GM12878 (cell line): ENCODE measurements around the gene SMARCAD1. TPM values are rescaled to one million over a fixed set of nuclear protein-coding genes. Genes with fewer than 3 reads are reported as not detected.

Experiments used
- ATAC-seq: fragments of 200-7000 bp; cut with Tn5 transposase; 3 replicates; pipeline ENCODE4 v1.9.1; 2020; ENCODE audit warnings: mild to moderate bottlenecking, moderate library complexity
- BruUV-seq: library from RNA; stranded (reverse); fragments of 400-500 nt; replicated peaks from 2 replicates; lab custom pipeline; 2021; lab: Mats Ljungman, UMichigan
- CTCF ChIA-PET: fragments of 300-600 bp; sonication (Branson Sonifier 250); formaldehyde crosslinking; extraction: SDS; loops from one replicate; lab custom pipeline; 2021; ENCODE audit warnings: inconsistent platforms; lab: Yijun Ruan, JAX
- POLR2A ChIA-PET: fragments of 350-600 bp; formaldehyde crosslinking; extraction: SDS; loops from one replicate; lab custom pipeline; 2021; ENCODE audit warnings: inconsistent platforms; lab: Charles Lee
- RAD21 ChIA-PET: fragments of 300-600 bp; sonication (Branson Sonifier 250); formaldehyde crosslinking; loops from one replicate; lab custom pipeline; 2023; ENCODE audit warnings: antibody characterized with exemption; ENCODE audit not compliant: unreplicated experiment; lab: Charles Lee
- SMC1A ChIA-PET: fragments of 300-600 bp; sonication (Branson Sonifier 250); formaldehyde crosslinking; loops from one replicate; lab custom pipeline; 2023; ENCODE audit not compliant: unreplicated experiment, uncharacterized antibody; lab: Charles Lee
- DNase-seq: peaks from one replicate; pipeline ENCODE4 v3.0.0-alpha.2; 2011; ENCODE audit warnings: low read depth, low spot score
- FAIRE-seq: peaks from 3 replicates; lab custom pipeline; 2011; peaks lifted over from hg19 to GRCh38; lab: Jason Lieb, UNC
- H2AFZ ChIP-seq: 2 replicates; pipeline ENCODE4 v1.6.0; 2011; ENCODE audit warnings: low read depth, low read length, control low read depth; ENCODE audit not compliant: control insufficient read depth
- H3K27ac ChIP-seq: 2 replicates; pipeline ENCODE4 v1.5.1; 2011; ENCODE audit warnings: control low read depth; ENCODE audit not compliant: control insufficient read depth, insufficient read depth
- H3K27me3 ChIP-seq, 2 experiments: replicated peaks in 1 of 2; 2 replicates each; pipeline versions ENCODE4 v1.6.0 to v1.6.1; 2011; ENCODE audit warnings: low read length in 1 of 2; ENCODE audit not compliant: control insufficient read depth in 2 of 2, insufficient read depth in 2 of 2
- H3K36me3 ChIP-seq, 2 experiments: 2 replicates each; pipeline ENCODE4 v1.5.1; 2011; ENCODE audit warnings: low read length in 1 of 2; ENCODE audit not compliant: control insufficient read depth in 2 of 2, insufficient read depth in 2 of 2
- H3K4me1 ChIP-seq: 2 replicates; pipeline ENCODE4 v1.6.1; 2011; ENCODE audit warnings: mild to moderate bottlenecking, low read length, moderate library complexity, mixed read lengths; ENCODE audit not compliant: control insufficient read depth, insufficient read depth
- H3K4me2 ChIP-seq: 2 replicates; pipeline ENCODE4 v1.6.0; 2011; ENCODE audit warnings: control low read depth; ENCODE audit not compliant: control insufficient read depth, insufficient read depth
- H3K4me3 ChIP-seq: fragments of 200-600 bp; sonication (generic); 2 replicates; pipeline ENCODE4 v1.5.1; 2016
- H3K79me2 ChIP-seq: 2 replicates; pipeline ENCODE4 v1.6.0; 2011; ENCODE audit warnings: low read length; ENCODE audit not compliant: control insufficient read depth, insufficient read depth
- H3K9ac ChIP-seq: 2 replicates; pipeline ENCODE4 v1.8.0; 2011; ENCODE audit warnings: low read length, control low read depth, mixed read lengths; ENCODE audit not compliant: control insufficient read depth, insufficient read depth
- H3K9me3 ChIP-seq: replicated peaks from 3 replicates; pipeline ENCODE4 v1.5.1; 2011; ENCODE audit warnings: mild to moderate bottlenecking, low read length; ENCODE audit not compliant: control insufficient read depth, insufficient read depth
- H4K20me1 ChIP-seq: 2 replicates; pipeline ENCODE4 v1.6.0; 2011; ENCODE audit not compliant: control insufficient read depth, insufficient read depth
- CHD4 ChIP-seq: fragments of 200-600 bp; sonication (generic); IDR thresholded peaks from 2 replicates; pipeline ENCODE4 v1.6.1; 2016; ENCODE audit warnings: mild to moderate bottlenecking
- NR2C1 ChIP-seq: fragments of 450-650 bp; IDR thresholded peaks from 2 replicates; pipeline ENCODE4 v1.6.1; 2017; ENCODE audit warnings: antibody characterized with exemption, mild to moderate bottlenecking, moderate library complexity
- PAX8 ChIP-seq: fragments of 450-650 bp; IDR thresholded peaks from 2 replicates; pipeline ENCODE4 v1.6.1; 2017; ENCODE audit warnings: mild to moderate bottlenecking, moderate library complexity
- RELB ChIP-seq: fragments of 450-650 bp; IDR thresholded peaks from 2 replicates; pipeline ENCODE4 v1.6.1; 2017; ENCODE audit warnings: low read depth, mild to moderate bottlenecking, moderate library complexity
- SRF ChIP-seq, 2 experiments: IDR thresholded peaks; 2 replicates each; pipeline ENCODE4 v1.6.1; 2011; ENCODE audit warnings: low read depth in 2 of 2, low read length in 2 of 2, mild to moderate bottlenecking in 1 of 2, moderate library complexity in 1 of 2
- WGBS: methylation state at CpG from one replicate; pipeline ENCODE4 v1.1.6; 2016; ENCODE audit warnings: low lambda C conversion rate; ENCODE audit not compliant: insufficient replicate concordance, insufficient coverage; ENCODE audit errors: missing lambda C conversion rate; 5-methylcytosine and 5-hydroxymethylcytosine counted together
- in situ Hi-C: fragments of 300-500 bp; cut with MboI; formaldehyde crosslinking; loops from 9 replicates; pipeline ENCODE4 v1.14.3; 2018; ENCODE audit warnings: mixed read lengths
- intact Hi-C: fragments of 100-400 bp; cut with micrococcal nuclease; formaldehyde crosslinking; loops from one replicate; pipeline ENCODE4 v1.14.2; 2022; ENCODE audit not compliant: unreplicated experiment
- polyA plus RNA-seq, 11 experiments: library from polyadenylated mRNA; depleted of rRNA in 4 of 11; unstranded in 6 of 11; stranded (reverse) in 5 of 11; fragments of >200 nt; fragmentation: Nextera tagmentation in 4 of 11; fragmentation: Illumina TruSeq in 1 of 11; extraction: Ambion mirVana in 4 of 11; extraction: Trizol in 1 of 11; gene quantifications; 1 replicate in 1 of 11; 2 replicates in 10 of 11; pipeline versions ENCODE4 v1.2.1 to v1.2.3, GENCODE V29; 2011 to 2016; ENCODE audit warnings: inconsistent platforms in 2 of 11, missing spikeins in 2 of 11, low read depth in 1 of 11
- total RNA-seq, 4 experiments: library from RNA; depleted of rRNA in 3 of 4; stranded (reverse); fragments of >200 nt in 3 of 4; fragmentation: Illumina TruSeq in 1 of 4; extraction: Trizol in 1 of 4; gene quantifications; 2 replicates each; pipeline versions ENCODE4 v1.2.1 to v1.2.3, GENCODE V29; 2013 to 2021
- TF ChIP-seq, protein P1 (sequence below): fragments of 450-650 bp; IDR thresholded peaks from 2 replicates; pipeline ENCODE4 v1.6.1; 2017; ENCODE audit warnings: antibody characterized with exemption, mild to moderate bottlenecking, moderate library complexity

Gene SMARCAD1
- total and polyA plus RNA-seq, 10 of the 15 experiments (the other 5 are each of a cell fraction or from before 2014, with no cell fraction given) = 7.6 to 41.2 (median 27.7) TPM

DNA sequence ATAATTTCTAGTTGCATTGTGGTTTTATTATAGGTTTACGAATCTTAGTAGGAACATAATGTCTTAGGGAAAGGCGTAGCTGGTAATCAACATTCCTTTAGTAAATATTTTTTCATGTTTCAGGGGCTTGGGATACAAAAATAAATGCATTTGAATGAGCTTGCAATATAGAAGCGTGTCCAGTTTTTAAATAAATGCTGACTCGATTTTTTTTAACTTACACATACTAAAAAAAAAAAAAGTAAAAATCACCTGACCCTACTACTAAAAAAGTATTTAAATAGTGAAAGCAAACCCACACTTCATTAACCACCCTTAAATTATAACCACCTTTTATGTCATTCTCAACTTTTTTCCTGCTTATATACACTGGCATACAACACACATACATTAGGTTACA lies 29.6 kb downstream of the SMARCAD1 start (continued):
- TF ChIP-seq RELB = no peak
- no peak for TF ChIP-seq SRF (IDR thresholded peaks at IDR 0.05; ENCODE audit: low read depth in 2 of 2, low read length in 2 of 2)
- TF ChIP-seq, protein P1, sequence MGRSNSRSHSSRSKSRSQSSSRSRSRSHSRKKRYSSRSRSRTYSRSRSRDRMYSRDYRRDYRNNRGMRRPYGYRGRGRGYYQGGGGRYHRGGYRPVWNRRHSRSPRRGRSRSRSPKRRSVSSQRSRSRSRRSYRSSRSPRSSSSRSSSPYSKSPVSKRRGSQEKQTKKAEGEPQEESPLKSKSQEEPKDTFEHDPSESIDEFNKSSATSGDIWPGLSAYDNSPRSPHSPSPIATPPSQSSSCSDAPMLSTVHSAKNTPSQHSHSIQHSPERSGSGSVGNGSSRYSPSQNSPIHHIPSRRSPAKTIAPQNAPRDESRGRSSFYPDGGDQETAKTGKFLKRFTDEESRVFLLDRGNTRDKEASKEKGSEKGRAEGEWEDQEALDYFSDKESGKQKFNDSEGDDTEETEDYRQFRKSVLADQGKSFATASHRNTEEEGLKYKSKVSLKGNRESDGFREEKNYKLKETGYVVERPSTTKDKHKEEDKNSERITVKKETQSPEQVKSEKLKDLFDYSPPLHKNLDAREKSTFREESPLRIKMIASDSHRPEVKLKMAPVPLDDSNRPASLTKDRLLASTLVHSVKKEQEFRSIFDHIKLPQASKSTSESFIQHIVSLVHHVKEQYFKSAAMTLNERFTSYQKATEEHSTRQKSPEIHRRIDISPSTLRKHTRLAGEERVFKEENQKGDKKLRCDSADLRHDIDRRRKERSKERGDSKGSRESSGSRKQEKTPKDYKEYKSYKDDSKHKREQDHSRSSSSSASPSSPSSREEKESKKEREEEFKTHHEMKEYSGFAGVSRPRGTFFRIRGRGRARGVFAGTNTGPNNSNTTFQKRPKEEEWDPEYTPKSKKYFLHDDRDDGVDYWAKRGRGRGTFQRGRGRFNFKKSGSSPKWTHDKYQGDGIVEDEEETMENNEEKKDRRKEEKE = no peak
- TF ChIP-seq CHD4 = no peak
- TF ChIP-seq, all 136 proteins: peak for 0

GRCh38 chr4:94238160-94238559 lies 30.5 kb downstream of the SMARCAD1 start:
- WGBS = 46% methylated on average over 2 of the region's 2 CpGs
- no peak overlapping the region for H3K9ac ChIP-seq
- no peaks in the 10 kb centered on the region for H3K79me2 ChIP-seq
- no peak overlapping the region for H3K27ac ChIP-seq
- FAIRE-seq = no peak
- ATAC-seq = no peak
- TF ChIP-seq NR2C1 (no peak), PAX8 (no peak)
- peaks cover 3 to 20% of the 10 kb centered on the region in 2 experiments for H3K36me3 ChIP-seq
- ChIA-PET RAD21 (no interaction called here), SMC1A (interaction anchor here (1.5 kb wide), 1 partner anchor 38 kb away, joined by 4 read pairs; no protein-coding TSS in a partner anchor), POLR2A (no interaction called here), CTCF (no interaction called here)
- DNase-seq = no peak
- intact Hi-C loops = no loop called here
- H3K27me3 ChIP-seq = no peaks in the 10 kb centered on the region
- no peak overlapping the region for H3K4me3 ChIP-seq
- in situ Hi-C loops = no loop called here
- no peaks in the 10 kb centered on the region for H3K4me1 ChIP-seq
- BruUV-seq = no TSS peak
- H2AFZ ChIP-seq = no peak overlapping the region
- H3K4me2 ChIP-seq = no peak overlapping the region
- H4K20me1 ChIP-seq = no peaks in the 10 kb centered on the region
- H3K9me3 ChIP-seq = no peaks in the 10 kb centered on the region
